CD4-positive, alpha-beta T cell treated with Interferon alpha-2 for 1 hour (primary cell): ENCODE measurements around the gene ALPL.
"Not testable (repeated sequence)": the region's sequence is repeated elsewhere in the genome, so short reads cannot be mapped to it uniquely, and the experiment has no call there.

Source experiments
- DNase-seq, 2 donors: peaks; one replicate each; pipeline ENCODE4 v3.0.0-alpha.2; 2020 to 2022

ALPL gene

GRCh38 chr1:21509351-21510112, at the start of gene ALPL:
ALPL (plus strand) TSS chr1:21509423; CDS start chr1:21554082, 44,659 bp downstream.
- no peak for DNase-seq

- DNase-seq = not testable (repeated sequence)
Measured at GRCh38 chr1:21465127-21465526, 44.1 kb upstream of the ALPL start.

GRCh38 chr1:21467946-21468345, 41.3 kb upstream of the ALPL start:
- DNase-seq = not testable (repeated sequence)

- DNase-seq = peak in 1 of 2 donors; percentile 20
Measured at GRCh38 chr1:21468599-21468998, 40.6 kb upstream of the ALPL start.

GRCh38 chr1:21469581-21469980, 39.6 kb upstream of the ALPL start:
- no peak for DNase-seq

- no peak for DNase-seq
Measured at GRCh38 chr1:21472861-21473260, 36.4 kb upstream of the ALPL start.

GRCh38 chr1:21478356-21478755, 30.9 kb upstream of the ALPL start:
- no peak for DNase-seq

- DNase-seq = not testable (repeated sequence)
Measured at GRCh38 chr1:21483881-21484280, 25.3 kb upstream of the ALPL start.

GRCh38 chr1:21489146-21489545, 20.1 kb upstream of the ALPL start:
- DNase-seq = no peak

- no peak for DNase-seq
Measured at GRCh38 chr1:21490774-21491487, 18.3 kb upstream of the ALPL start.

- DNase-seq = no peak
Measured at GRCh38 chr1:21491488-21492355, 17.5 kb upstream of the ALPL start.

- no peak for DNase-seq
Measured at GRCh38 chr1:21492356-21492625, 16.9 kb upstream of the ALPL start.

GRCh38 chr1:21494196-21494595, 15.0 kb upstream of the ALPL start:
- DNase-seq = no peak

GRCh38 chr1:21495225-21495820, 13.9 kb upstream of the ALPL start:
- DNase-seq = no peak

- no peak for DNase-seq
Measured at GRCh38 chr1:21496063-21496462, 13.2 kb upstream of the ALPL start.

GRCh38 chr1:21496886-21497285, 12.3 kb upstream of the ALPL start:
- DNase-seq = no peak

- DNase-seq = no peak
Measured at GRCh38 chr1:21497466-21498061, 11.7 kb upstream of the ALPL start.

GRCh38 chr1:21499283-21499950, 9.8 kb upstream of the ALPL start:
- DNase-seq = no peak

- no peak for DNase-seq
Measured at GRCh38 chr1:21503706-21504377, 5.4 kb upstream of the ALPL start.

GRCh38 chr1:21506804-21507203, 2.4 kb upstream of the ALPL start:
- no peak for DNase-seq

- no peak for DNase-seq
Measured at GRCh38 chr1:21507511-21508270, 1.5 kb upstream of the ALPL start.
